GM06990 (cell line): ENCODE data around the gene PZP.

Experiments
- DNase-seq: peaks from one replicate; pipeline ENCODE4 v3.0.0-alpha.2; 2011; ENCODE audit not compliant: insufficient read length; ENCODE audit errors: extremely low read depth
- H3K27me3 ChIP-seq: replicated peaks from 2 replicates; pipeline ENCODE4 v1.6.0; 2011; ENCODE audit warnings: low read length; ENCODE audit not compliant: control insufficient read depth, insufficient read depth
- H3K36me3 ChIP-seq: 2 replicates; pipeline ENCODE4 v1.5.1; 2011; ENCODE audit warnings: low read length; ENCODE audit not compliant: control insufficient read depth, insufficient read depth
- H3K4me3 ChIP-seq: replicated peaks from 2 replicates; pipeline ENCODE4 v1.5.1; 2011; ENCODE audit warnings: low read depth, mild to moderate bottlenecking, control low read depth, low read length
- TF ChIP-seq, protein P1 (sequence below): IDR thresholded peaks from 2 replicates; pipeline ENCODE4 v1.5.1; 2011; ENCODE audit warnings: low read length, control low read depth, mild to moderate bottlenecking, inconsistent platforms; ENCODE audit not compliant: insufficient read depth, poor library complexity, severe bottlenecking

The PZP gene

DNA sequence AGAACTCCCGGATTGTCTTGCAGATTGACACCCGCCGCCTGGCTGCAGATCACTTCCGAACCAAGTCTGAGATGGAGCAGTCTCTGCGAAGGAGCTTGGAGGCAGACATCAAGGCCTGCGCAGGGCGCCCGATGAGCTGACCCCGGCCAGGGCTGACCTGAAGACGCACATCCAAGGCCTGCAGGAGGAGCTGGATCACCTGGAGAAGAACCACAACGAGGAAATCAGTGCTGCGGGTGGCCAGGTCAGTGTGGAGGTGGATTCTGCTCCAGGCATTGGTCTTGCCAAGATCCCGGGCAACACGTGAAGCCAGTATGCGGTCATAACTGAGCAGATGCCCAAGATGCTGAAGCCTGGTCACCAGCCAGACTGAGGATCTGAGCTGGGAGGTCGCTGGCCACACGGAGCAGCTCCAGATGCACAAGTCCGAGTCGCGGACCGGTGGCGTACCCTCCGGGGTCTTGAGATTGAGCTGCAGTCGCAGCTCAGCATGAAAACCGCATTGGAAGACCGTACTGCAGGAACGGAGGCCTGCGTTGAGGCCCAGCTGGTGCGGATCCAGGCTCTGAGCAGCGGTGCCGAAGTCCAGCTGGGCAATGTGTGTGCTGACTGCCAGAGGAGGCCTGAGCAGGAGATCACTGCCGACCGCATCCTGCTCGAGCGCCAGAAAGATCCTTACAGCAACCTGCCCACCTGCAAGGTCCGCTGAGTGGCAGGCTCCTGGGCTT, 80.1 kb downstream of the PZP start:
- no peak for DNase-seq
- TF ChIP-seq, protein P1, sequence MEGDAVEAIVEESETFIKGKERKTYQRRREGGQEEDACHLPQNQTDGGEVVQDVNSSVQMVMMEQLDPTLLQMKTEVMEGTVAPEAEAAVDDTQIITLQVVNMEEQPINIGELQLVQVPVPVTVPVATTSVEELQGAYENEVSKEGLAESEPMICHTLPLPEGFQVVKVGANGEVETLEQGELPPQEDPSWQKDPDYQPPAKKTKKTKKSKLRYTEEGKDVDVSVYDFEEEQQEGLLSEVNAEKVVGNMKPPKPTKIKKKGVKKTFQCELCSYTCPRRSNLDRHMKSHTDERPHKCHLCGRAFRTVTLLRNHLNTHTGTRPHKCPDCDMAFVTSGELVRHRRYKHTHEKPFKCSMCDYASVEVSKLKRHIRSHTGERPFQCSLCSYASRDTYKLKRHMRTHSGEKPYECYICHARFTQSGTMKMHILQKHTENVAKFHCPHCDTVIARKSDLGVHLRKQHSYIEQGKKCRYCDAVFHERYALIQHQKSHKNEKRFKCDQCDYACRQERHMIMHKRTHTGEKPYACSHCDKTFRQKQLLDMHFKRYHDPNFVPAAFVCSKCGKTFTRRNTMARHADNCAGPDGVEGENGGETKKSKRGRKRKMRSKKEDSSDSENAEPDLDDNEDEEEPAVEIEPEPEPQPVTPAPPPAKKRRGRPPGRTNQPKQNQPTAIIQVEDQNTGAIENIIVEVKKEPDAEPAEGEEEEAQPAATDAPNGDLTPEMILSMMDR: no peak
- no peaks in the 10 kb centered on the region for H3K36me3 ChIP-seq
- no peak overlapping the region for H3K4me3 ChIP-seq
- H3K27me3 ChIP-seq: no peaks in the 10 kb centered on the region; the same call in 1 of the 2 replicates

DNA sequence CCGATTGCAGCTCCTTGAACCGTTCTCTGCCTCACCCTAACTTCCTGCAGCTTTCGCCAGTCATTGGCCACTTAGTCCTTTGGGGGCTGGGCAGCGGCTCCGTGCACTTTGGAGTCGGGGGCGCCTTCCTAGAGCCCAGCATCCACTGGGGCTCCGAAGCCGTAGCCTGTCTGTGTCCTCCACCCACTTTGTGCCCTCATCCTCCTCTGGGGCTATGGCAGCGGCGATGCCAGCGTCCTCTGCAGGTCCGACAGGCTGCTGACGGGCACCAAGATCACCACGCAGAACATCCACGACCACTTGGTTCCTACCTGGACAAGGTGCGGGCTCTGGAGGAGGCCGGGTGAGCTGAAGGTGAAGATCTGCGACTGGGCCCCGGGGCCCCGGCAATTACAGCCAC, 80.7 kb downstream of the PZP start:
- DNase-seq: no peak
- TF ChIP-seq, protein P1: no peak
- H3K27me3 ChIP-seq: no peaks in the 10 kb centered on the region; the same call in 1 of the 2 replicates
- no peaks in the 10 kb centered on the region for H3K36me3 ChIP-seq
- H3K4me3 ChIP-seq: no peak overlapping the region

GRCh38 chr12:9124383-9125031, 83.7 kb downstream of the PZP start:
- DNase-seq: no peak
- Histone ChIP-seq H3K4me3 (no peak overlapping the region), H3K27me3 (no peaks in the 10 kb centered on the region), H3K36me3 (no peaks in the 10 kb centered on the region)
- TF ChIP-seq, protein P1: no peak

DNA sequence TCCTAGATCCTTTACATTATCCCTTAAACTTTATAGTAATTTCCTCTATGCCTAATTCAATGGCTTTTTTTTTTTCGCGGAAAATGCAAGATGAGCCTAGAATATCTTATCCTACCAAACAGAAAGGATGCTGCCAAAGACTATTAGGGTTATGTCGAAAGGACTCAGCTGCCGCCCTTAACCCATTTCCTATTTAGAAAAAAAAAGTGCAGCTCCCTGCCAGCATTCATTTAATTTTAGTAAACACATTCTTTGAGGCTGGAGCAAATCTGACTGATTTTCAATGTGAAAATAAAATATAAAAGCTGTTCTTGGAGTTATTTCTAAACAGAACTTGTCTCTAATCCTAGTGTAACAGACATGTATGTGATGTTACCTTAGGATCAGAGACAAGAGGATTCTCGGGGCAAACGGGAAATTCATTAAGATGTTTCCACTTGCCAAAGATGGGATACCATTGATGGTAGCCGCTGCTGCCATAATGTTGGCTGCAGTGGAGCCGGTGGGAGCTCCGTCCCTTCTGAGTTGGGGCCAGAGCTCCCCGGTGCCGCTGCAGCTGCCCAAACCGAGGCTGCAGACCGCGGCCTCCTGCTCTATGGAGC, 84.3 kb downstream of the PZP start:
- TF ChIP-seq, protein P1: no peak
- H3K4me3 ChIP-seq: no peak overlapping the region
- no peaks in the 10 kb centered on the region for H3K36me3 ChIP-seq
- no peaks in the 10 kb centered on the region for H3K27me3 ChIP-seq
- no peak for DNase-seq

GRCh38 chr12:9122091-9122609, 86.0 kb downstream of the PZP start:
- Histone ChIP-seq H3K27me3 (no peaks in the 10 kb centered on the region), H3K36me3 (no peaks in the 10 kb centered on the region), H3K4me3 (no peak overlapping the region)
- TF ChIP-seq, protein P1: no peak
- no peak for DNase-seq
